22Rv1 (cell line): ENCODE measurements around the gene LRP5.

Experiments
- H3K27ac ChIP-seq: fragments of 450-650 bp; 2 replicates; pipeline ENCODE4 v1.5.1; 2017
- CTCF ChIP-seq: fragments of 450-650 bp; IDR thresholded peaks from 2 replicates; pipeline ENCODE4 v1.5.1; 2017; ENCODE audit warnings: mild to moderate bottlenecking
- ZFX ChIP-seq: fragments of 450-650 bp; IDR thresholded peaks from 2 replicates; pipeline ENCODE4 v1.6.1; 2017; ENCODE audit warnings: antibody characterized with exemption, borderline replicate concordance

LRP5 gene

GRCh38 chr11:68423481-68423880 is 111.1 kb downstream of the LRP5 start:
- TF ChIP-seq CTCF (no peak), ZFX (no peak)
- H3K27ac ChIP-seq = no peak overlapping the region

- TF ChIP-seq ZFX = no peak
- no peak for TF ChIP-seq CTCF
- H3K27ac ChIP-seq = no peak overlapping the region
Measured at GRCh38 chr11:68424101-68424632, 111.8 kb downstream of the LRP5 start.

GRCh38 chr11:68424981-68425865 is 112.8 kb downstream of the LRP5 start:
- no peak for TF ChIP-seq ZFX
- no peak for TF ChIP-seq CTCF
- H3K27ac ChIP-seq = no peak overlapping the region

- H3K27ac ChIP-seq = no peak overlapping the region
- no peak for TF ChIP-seq ZFX
- no peak for TF ChIP-seq CTCF
Measured at GRCh38 chr11:68425866-68426380, 113.5 kb downstream of the LRP5 start.

GRCh38 chr11:68429661-68430060 is 117.3 kb downstream of the LRP5 start:
- no peak for TF ChIP-seq ZFX
- TF ChIP-seq CTCF = no peak
- no peak overlapping the region for H3K27ac ChIP-seq

GRCh38 chr11:68430384-68430783 is 118.0 kb downstream of the LRP5 start:
- no peak for TF ChIP-seq CTCF
- H3K27ac ChIP-seq = no peak overlapping the region

- TF ChIP-seq CTCF (no peak), ZFX (no peak)
- no peak overlapping the region for H3K27ac ChIP-seq
Measured at GRCh38 chr11:68430801-68431200, 118.4 kb downstream of the LRP5 start.
